ENCODE measurements around the gene CNTNAP5. TPM values are rescaled to one million over a fixed set of nuclear protein-coding genes. Genes with fewer than 3 reads are reported as not detected.

Gene CNTNAP5
- total RNA-seq, 1 experiment from 2014 or later = 0.48 TPM

- no peak overlapping the region for H4K5ac ChIP-seq (ENCODE audit: insufficient read length, low read depth, low read length)
- H3K36me3 Mint-ChIP-seq (ENCODE audit: insufficient read depth in 1 of 3, low read depth in 3 of 3) = no peaks in the 10 kb centered on the region; a peak in 1 of 7 replicates
- TF ChIP-seq, protein P1, sequence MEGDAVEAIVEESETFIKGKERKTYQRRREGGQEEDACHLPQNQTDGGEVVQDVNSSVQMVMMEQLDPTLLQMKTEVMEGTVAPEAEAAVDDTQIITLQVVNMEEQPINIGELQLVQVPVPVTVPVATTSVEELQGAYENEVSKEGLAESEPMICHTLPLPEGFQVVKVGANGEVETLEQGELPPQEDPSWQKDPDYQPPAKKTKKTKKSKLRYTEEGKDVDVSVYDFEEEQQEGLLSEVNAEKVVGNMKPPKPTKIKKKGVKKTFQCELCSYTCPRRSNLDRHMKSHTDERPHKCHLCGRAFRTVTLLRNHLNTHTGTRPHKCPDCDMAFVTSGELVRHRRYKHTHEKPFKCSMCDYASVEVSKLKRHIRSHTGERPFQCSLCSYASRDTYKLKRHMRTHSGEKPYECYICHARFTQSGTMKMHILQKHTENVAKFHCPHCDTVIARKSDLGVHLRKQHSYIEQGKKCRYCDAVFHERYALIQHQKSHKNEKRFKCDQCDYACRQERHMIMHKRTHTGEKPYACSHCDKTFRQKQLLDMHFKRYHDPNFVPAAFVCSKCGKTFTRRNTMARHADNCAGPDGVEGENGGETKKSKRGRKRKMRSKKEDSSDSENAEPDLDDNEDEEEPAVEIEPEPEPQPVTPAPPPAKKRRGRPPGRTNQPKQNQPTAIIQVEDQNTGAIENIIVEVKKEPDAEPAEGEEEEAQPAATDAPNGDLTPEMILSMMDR (conservative IDR thresholded peaks at IDR 0.05) = no peak
- peak overlapping the region in 2 of 3 experiments; percentile 2 to 55; a peak in 3 of 7 replicates for H3K27ac Mint-ChIP-seq
- no peak overlapping the region for H2BK15ac ChIP-seq (ENCODE audit: low read depth, low read length)
- no peak for DNase-seq
- H2BK5ac ChIP-seq (ENCODE audit: insufficient read length, low read length) = no peak overlapping the region
- H3K4me2 ChIP-seq (ENCODE audit: insufficient read depth, insufficient read length, low read length) = no peak overlapping the region
- no peak overlapping the region for H2BK20ac ChIP-seq (ENCODE audit: low read depth, low read length, poor library complexity, severe bottlenecking)
- H2BK120ac ChIP-seq (ENCODE audit: low read depth, low read length, poor library complexity, severe bottlenecking) = no peak overlapping the region
- H2AK5ac ChIP-seq (ENCODE audit: insufficient read length, low read length) = no peak overlapping the region
- no peak overlapping the region for H3K23ac ChIP-seq (ENCODE audit: insufficient read length, low read depth, low read length)
- peaks cover 5% of the 10 kb centered on the region for H3K4me1 ChIP-seq (ENCODE audit: insufficient read depth, low read length)
- WGBS (ENCODE audit: extremely low coverage, insufficient read length, low lambda C conversion rate) = no CpG with 5 or more reads among the region's 2 CpGs
- no peak overlapping the region for H3K18ac ChIP-seq (ENCODE audit: insufficient read length, low read depth, low read length)
- no peak overlapping the region for H3K4ac ChIP-seq (ENCODE audit: low read depth, low read length)
- H4K20me1 ChIP-seq (ENCODE audit: control insufficient read depth, insufficient read depth, insufficient read length) = no peaks in the 10 kb centered on the region
- H2BK12ac ChIP-seq (ENCODE audit: insufficient read length, low read depth, low read length) = no peak overlapping the region
- H3K9me3 ChIP-seq (ENCODE audit: control insufficient read depth, low read depth, low read length) = no peaks in the 10 kb centered on the region
- no peaks in the 10 kb centered on the region for H3K79me1 ChIP-seq (ENCODE audit: insufficient read depth, low read depth, low read length, poor library complexity, severe bottlenecking)
- no peak overlapping the region for H3K14ac ChIP-seq (ENCODE audit: insufficient read depth, low read length)
- no peak overlapping the region for H4K8ac ChIP-seq (replicated peaks; ENCODE audit: insufficient read length, low read depth, low read length)
- H3T11ph ChIP-seq (ENCODE audit: low read length) = no peak overlapping the region
- no peaks in the 10 kb centered on the region for H3K23me2 ChIP-seq (ENCODE audit: insufficient read length, low read depth, low read length, poor library complexity, severe bottlenecking)
- no peak overlapping the region for H2AFZ ChIP-seq (ENCODE audit: low read length)
- no peaks in the 10 kb centered on the region for H3K79me2 ChIP-seq (ENCODE audit: insufficient read depth, low read length)
- H3K9me3 Mint-ChIP-seq = peaks cover 3 to 5% of the 10 kb centered on the region in 2 experiments; a peak in 2 of 5 replicates
- no peak overlapping the region for H3K27ac ChIP-seq (ENCODE audit: insufficient read length, low read depth, low read length)
- H3K27me3 Mint-ChIP-seq (ENCODE audit: low read depth) = no peaks in the 10 kb centered on the region
- H3K9ac ChIP-seq (ENCODE audit: extremely low read depth, insufficient read length, low read length) = no peak overlapping the region
- no peak overlapping the region for H3K4me3 Mint-ChIP-seq
- peaks cover 6 to 11% of the 10 kb centered on the region in 2 experiments for H3K4me1 Mint-ChIP-seq
- H3K27me3 ChIP-seq (ENCODE audit: insufficient read depth, low read length) = no peaks in the 10 kb centered on the region
- H4K91ac ChIP-seq (ENCODE audit: insufficient read length, low read depth, low read length) = no peak overlapping the region
- H3K56ac ChIP-seq (ENCODE audit: insufficient read length, low read depth, low read length) = no peak overlapping the region
These were observed 855.9 kb downstream of the CNTNAP5 start for GRCh38 chr2:124880995-124881394.
